ENCODE data around the gene HLA-A. TPM values are rescaled to one million over a fixed set of nuclear protein-coding genes. Genes with fewer than 3 reads are reported as not detected.

HLA-A gene
- total and polyA plus RNA-seq, 2 experiments from 2014 or later: 170 to 203 TPM

DNA sequence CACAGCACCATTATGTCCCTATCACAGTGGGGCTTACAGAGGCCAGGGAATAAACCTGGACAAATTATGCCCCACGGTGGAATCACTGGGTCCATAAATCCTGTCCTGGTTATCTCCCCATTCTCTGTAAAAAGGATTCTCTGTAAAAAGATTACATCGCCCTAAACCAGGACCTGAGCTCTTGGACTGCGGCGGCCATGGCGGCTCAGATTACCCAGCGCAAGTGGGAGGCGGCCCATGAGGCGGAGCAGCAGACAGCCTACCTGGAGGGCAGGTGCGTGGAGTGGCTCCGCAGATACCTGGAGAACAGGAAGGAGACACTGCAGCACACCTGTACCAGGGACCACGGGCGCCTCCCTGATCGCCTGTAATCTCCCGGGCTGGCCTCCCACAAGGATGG is 8.4 kb upstream of the HLA-A start:
- Histone ChIP-seq H3K4me1 (ENCODE audit: insufficient read depth) (no peaks in the 10 kb centered on the region), H3F3A (replicated peaks; ENCODE audit: low read depth) (no peaks in the 10 kb centered on the region), H3K4me2 (no peak overlapping the region), H3K79me2 (replicated peaks; ENCODE audit: insufficient read depth) (no peaks in the 10 kb centered on the region), H4K20me1 (replicated peaks; ENCODE audit: insufficient read depth) (no peaks in the 10 kb centered on the region), H3K27me3 (ENCODE audit: insufficient read depth) (no peaks in the 10 kb centered on the region), H2AFZ (no peak overlapping the region), H3K36me3 (ENCODE audit: insufficient read depth) (no peaks in the 10 kb centered on the region), H3K4me3 (no peak overlapping the region), H3K27ac (ENCODE audit: low read depth) (no peak overlapping the region), H3K9me2 (ENCODE audit: insufficient read depth) (no peaks in the 10 kb centered on the region)
- peaks cover 25% of the 10 kb centered on the region for H3K9me3 Mint-ChIP-seq
- peaks cover 7% of the 10 kb centered on the region for H3K4me1 Mint-ChIP-seq
- H3K36me3 Mint-ChIP-seq (ENCODE audit: low read depth): peaks cover 27% of the 10 kb centered on the region
- no peak for ATAC-seq
- H3K4me3 Mint-ChIP-seq: no peak overlapping the region
- H3K27ac Mint-ChIP-seq: no peak overlapping the region
- DNase-seq (ENCODE audit: low spot score): no peak
- TF ChIP-seq STAT1 (IDR thresholded peaks at IDR 0.05; ENCODE audit: unreplicated experiment) (no peak), EZH2 (IDR thresholded peaks at IDR 0.05; ENCODE audit: low read depth, unreplicated experiment) (no peak), ZNF331 (CRISPR knock-in tag; IDR thresholded peaks at IDR 0.05; ENCODE audit: low read depth) (no peak), CTCF (conservative IDR thresholded peaks at IDR 0.05; ENCODE audit: low read depth in 2 of 2) (no peak), POLR2AphosphoS5 (IDR thresholded peaks at IDR 0.05; ENCODE audit: low read depth) (no peak), CREB1 (CRISPR knock-in tag; IDR thresholded peaks at IDR 0.05; ENCODE audit: low read depth) (no peak), ZNF462 (CRISPR knock-in tag; IDR thresholded peaks at IDR 0.05) (no peak), ZNF114 (CRISPR knock-in tag; IDR thresholded peaks at IDR 0.05) (no peak), EZH2phosphoT487 (IDR thresholded peaks at IDR 0.05; ENCODE audit: unreplicated experiment) (no peak), JUNB (IDR thresholded peaks at IDR 0.05; ENCODE audit: unreplicated experiment) (no peak), NANOG (IDR thresholded peaks at IDR 0.05; ENCODE audit: borderline replicate concordance) (no peak), REST (IDR thresholded peaks at IDR 0.05; ENCODE audit: unreplicated experiment) (no peak)
- TF ChIP-seq, protein P1, sequence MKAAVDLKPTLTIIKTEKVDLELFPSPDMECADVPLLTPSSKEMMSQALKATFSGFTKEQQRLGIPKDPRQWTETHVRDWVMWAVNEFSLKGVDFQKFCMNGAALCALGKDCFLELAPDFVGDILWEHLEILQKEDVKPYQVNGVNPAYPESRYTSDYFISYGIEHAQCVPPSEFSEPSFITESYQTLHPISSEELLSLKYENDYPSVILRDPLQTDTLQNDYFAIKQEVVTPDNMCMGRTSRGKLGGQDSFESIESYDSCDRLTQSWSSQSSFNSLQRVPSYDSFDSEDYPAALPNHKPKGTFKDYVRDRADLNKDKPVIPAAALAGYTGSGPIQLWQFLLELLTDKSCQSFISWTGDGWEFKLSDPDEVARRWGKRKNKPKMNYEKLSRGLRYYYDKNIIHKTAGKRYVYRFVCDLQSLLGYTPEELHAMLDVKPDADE (IDR thresholded peaks at IDR 0.05): no peak
- peaks cover 3% of the 10 kb centered on the region for H3K27me3 Mint-ChIP-seq (ENCODE audit: insufficient read depth, low read depth, poor library complexity)
